Measurements from ENCODE around the gene DHX40.

DNA sequence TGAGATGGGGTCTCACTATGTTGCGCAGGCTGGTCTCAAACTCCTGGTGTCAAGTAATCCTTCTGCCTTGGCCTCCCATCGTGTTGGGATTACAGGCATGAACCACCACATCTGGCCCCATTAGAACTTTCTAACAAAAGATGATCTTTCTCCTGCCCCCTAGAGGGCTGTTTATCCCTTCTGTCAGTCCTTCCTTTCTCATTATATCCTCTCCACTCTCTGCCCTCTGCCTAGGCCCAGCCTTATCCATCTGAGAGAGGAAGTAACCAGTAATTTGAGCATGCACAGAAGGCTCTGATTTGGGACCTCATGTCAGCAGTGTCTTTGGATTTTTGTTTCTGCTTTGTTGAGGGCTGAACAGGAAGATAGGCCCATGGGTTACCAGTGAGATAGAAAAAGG, 4.4 kb upstream of the DHX40 start:
- TF ChIP-seq EZH2 (IDR thresholded peaks at IDR 0.05) (no peak), POLR2AphosphoS5 (IDR thresholded peaks at IDR 0.05; ENCODE audit: borderline replicate concordance, low read depth, low read length) (no peak), FOXP2 (optimal IDR thresholded peaks at IDR 0.05; ENCODE audit: control extremely low read depth, extremely low read length, insufficient read depth) (no peak)

All from SK-N-MC (cell line).